Neural cell (in vitro differentiated cells): ENCODE results near the gene EFCAB11.

Experiments used
- TAF1 ChIP-seq: IDR thresholded peaks from 2 replicates; pipeline ENCODE4 v1.6.1; 2012; ENCODE audit warnings: low read depth
- TF ChIP-seq, protein P1 (sequence below): fragments of 450-650 bp; IDR thresholded peaks from 2 replicates; pipeline ENCODE4 v1.5.1; 2014; ENCODE audit warnings: antibody characterized with exemption, mild to moderate bottlenecking, moderate library complexity; ENCODE audit not compliant: poor library complexity, severe bottlenecking

DNA sequence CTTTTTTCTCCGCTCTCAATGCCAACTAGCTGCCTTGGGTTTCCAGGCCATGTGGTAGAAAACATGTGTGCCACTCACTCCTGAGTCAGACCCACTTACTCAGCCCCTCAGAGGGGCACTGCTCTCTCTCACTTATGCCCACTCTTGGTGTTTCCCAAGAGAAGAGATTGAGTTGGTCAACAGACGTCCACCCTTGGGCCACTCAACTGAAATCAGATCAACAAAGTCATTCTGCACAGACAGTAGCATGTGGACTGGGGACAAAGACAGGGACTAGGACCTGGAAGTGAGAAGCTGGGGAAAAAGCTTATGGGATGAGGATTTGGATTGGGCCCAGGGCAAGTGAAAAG is 161.2 kb downstream of the EFCAB11 start:
- TF ChIP-seq, protein P1, sequence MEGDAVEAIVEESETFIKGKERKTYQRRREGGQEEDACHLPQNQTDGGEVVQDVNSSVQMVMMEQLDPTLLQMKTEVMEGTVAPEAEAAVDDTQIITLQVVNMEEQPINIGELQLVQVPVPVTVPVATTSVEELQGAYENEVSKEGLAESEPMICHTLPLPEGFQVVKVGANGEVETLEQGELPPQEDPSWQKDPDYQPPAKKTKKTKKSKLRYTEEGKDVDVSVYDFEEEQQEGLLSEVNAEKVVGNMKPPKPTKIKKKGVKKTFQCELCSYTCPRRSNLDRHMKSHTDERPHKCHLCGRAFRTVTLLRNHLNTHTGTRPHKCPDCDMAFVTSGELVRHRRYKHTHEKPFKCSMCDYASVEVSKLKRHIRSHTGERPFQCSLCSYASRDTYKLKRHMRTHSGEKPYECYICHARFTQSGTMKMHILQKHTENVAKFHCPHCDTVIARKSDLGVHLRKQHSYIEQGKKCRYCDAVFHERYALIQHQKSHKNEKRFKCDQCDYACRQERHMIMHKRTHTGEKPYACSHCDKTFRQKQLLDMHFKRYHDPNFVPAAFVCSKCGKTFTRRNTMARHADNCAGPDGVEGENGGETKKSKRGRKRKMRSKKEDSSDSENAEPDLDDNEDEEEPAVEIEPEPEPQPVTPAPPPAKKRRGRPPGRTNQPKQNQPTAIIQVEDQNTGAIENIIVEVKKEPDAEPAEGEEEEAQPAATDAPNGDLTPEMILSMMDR = no peak
- no peak for TF ChIP-seq TAF1
